ENCODE measurements around the gene FBXL17. TPM values are rescaled to one million over a fixed set of nuclear protein-coding genes. Genes with fewer than 3 reads are reported as not detected.
A peak's percentile ranks its signal among the peaks of the same experiment; 100 is the strongest.

FBXL17 gene
- total and polyA plus RNA-seq, 9 of the 15 experiments (the other 6 are each of a cell fraction or from before 2014, with no cell fraction given), result 0.32 to 5.4 (median 1.8) TPM

GRCh38 chr5:108093186-108093585 is 288.7 kb downstream of the FBXL17 start:
- H3K79me2 ChIP-seq (ENCODE audit: control insufficient read depth, insufficient read depth, low read length), result no peaks in the 10 kb centered on the region
- DNase-seq (ENCODE audit: extremely low read depth in 1 of 4, low spot score in 3 of 4), result no peak
- intact Hi-C loops (cut with micrococcal nuclease) (no loop called here), in situ Hi-C loops (cut with MboI) (no loop called here)
- no peaks in the 10 kb centered on the region for H3K9me1 ChIP-seq (ENCODE audit: control insufficient read depth, insufficient read depth, low read length)
- no peak overlapping the region for H3K9ac ChIP-seq (ENCODE audit: insufficient read depth in 1 of 2, low read depth in 2 of 2, low read length in 2 of 2)
- CTCF ChIA-PET (ENCODE audit: low intra/inter-chr PET ratio), result no interaction called here
- POLR2A ChIA-PET, result no interaction called here
- H3K4me3 ChIP-seq, result no peak overlapping the region
- 0% methylated on average over 2 of the region's 2 CpGs for WGBS (ENCODE audit: insufficient coverage, low coverage, missing lambda C conversion rate)
- H3K9me3 ChIP-seq (replicated peaks; ENCODE audit: control insufficient read depth, insufficient read depth, low read depth, low read length), result no peaks in the 10 kb centered on the region
- FAIRE-seq, result no peak
- no peak overlapping the region for H3K4me2 ChIP-seq (ENCODE audit: insufficient read depth, low read length)
- no peaks in the 10 kb centered on the region for H3K27me3 ChIP-seq (ENCODE audit: control insufficient read depth in 2 of 2, insufficient read depth in 2 of 2, low read length in 2 of 2)
- no peaks in the 10 kb centered on the region for H3K36me3 ChIP-seq (ENCODE audit: control insufficient read depth, insufficient read depth, low read length)
- no peaks in the 10 kb centered on the region for H4K20me1 ChIP-seq (replicated peaks; ENCODE audit: control insufficient read depth, insufficient read depth, low read length)
- no peak overlapping the region for H2AFZ ChIP-seq (ENCODE audit: low read depth, low read length)
- H3K27ac ChIP-seq (ENCODE audit: extremely low read depth, low read depth, low read length), result no peak overlapping the region
- BruUV-seq (replicated peaks), result no TSS peak
- no peaks in the 10 kb centered on the region for H3K4me1 ChIP-seq (replicated peaks in 1 of 2; ENCODE audit: control insufficient read depth in 2 of 2, insufficient read depth in 2 of 2, low read length in 2 of 2)
- no peak for ATAC-seq
- TF ChIP-seq XRCC3 (IDR thresholded peaks at IDR 0.05) (no peak), NFE2 (IDR thresholded peaks at IDR 0.05; ENCODE audit: low read depth) (no peak), ARID3A (IDR thresholded peaks at IDR 0.05; ENCODE audit: borderline replicate concordance, low read depth, low read length) (no peak), RAD21 (CRISPR knock-in tag; conservative IDR thresholded peaks at IDR 0.05 in 1 of 2, IDR thresholded peaks at IDR 0.05 in 1 of 2) (peak in 1 of 2 experiments; percentile 49; a peak in 3 of 4 replicates), ZNF384 (IDR thresholded peaks at IDR 0.05; ENCODE audit: low read depth, low read length) (0 out of 2 replicates have a peak, but pooled peaks have one; percentile 24), ZNF239 (CRISPR knock-in tag; IDR thresholded peaks at IDR 0.05) (no peak)

Data from K562 (cell line).